Fibroblast of upper back skin (primary cell): ENCODE measurements around the gene ADAMTS9.

Source experiments
- DNase-seq: peaks from one replicate; pipeline ENCODE4 v3.0.0-alpha.2; 2013

ADAMTS9 gene

DNA sequence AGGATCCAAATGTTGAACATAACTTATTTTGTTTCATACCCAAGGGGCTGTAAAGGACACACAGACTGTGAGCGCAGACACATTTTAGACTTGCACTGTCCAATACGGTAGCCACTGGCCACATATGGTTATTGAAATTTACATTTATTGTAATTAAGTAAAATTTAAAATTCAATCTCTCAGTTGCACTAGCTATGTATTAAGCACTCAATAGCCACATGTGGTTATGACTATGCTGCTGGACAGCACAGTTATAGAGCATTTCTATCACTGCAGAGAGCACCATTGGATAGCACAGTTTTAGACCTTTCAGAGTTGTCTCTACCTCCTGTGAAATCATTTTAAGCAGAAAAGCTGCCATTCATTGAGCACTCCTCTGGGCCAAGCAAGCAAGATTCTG is 204.3 kb downstream of the ADAMTS9 start:
- DNase-seq, result no peak

DNA sequence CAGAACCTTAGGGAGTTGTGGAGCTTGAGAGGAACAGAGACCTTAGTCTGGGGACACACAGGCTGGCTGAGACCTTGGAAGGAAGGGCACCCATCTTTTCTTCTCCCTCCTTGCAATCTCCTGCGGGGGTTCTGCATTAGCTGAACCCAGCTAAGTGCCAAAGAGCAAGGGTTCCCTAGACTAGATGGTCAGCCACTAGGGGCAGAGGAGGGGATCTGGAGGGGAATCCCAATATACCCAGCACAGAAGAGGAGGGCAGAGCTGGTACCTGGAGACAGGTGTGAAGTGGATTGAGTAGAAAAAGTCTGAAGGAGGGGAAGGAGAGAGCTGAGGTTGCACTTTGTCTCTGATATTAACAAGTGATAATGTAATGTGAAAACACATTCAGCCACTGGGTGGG is 212.8 kb downstream of the ADAMTS9 start:
- DNase-seq, result no peak

DNA sequence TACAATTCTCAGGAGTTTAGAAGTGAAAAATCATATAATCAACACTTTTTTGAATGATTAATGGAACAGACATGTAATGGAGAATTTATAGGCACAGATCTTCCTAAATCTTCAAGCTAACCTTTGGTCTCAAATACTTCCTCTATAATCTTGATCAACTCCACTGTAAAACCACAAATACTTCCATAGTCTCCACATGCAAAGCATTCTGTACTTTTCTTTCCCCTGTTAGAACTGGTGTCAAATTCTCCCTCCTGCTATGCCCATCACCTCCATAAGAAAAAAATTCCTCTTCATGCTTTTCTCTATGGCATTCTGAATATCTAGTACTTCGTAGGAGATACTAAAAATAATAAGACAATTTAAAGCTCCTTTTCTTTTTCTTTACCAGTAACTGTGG is 214.3 kb downstream of the ADAMTS9 start:
- peak; percentile 51 for DNase-seq

DNA sequence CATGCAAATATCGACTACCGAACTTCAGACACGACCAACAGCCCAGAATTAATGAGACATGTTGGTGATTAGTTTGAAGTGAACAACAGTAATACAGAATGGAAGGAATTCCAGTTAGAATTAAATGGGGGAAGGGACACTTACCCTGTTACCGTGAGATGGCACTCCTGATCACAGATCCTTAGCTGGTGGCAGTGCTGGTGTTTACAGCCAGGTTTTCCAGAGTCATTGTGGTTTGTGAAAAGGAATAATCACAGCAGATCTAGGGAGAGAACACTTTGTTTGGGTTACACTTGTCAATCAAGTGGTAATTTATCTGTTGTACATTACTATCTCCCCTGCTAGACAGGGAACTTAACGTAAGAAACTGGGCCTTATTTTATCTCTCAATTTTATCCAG is 217.4 kb downstream of the ADAMTS9 start:
- no peak for DNase-seq

DNA sequence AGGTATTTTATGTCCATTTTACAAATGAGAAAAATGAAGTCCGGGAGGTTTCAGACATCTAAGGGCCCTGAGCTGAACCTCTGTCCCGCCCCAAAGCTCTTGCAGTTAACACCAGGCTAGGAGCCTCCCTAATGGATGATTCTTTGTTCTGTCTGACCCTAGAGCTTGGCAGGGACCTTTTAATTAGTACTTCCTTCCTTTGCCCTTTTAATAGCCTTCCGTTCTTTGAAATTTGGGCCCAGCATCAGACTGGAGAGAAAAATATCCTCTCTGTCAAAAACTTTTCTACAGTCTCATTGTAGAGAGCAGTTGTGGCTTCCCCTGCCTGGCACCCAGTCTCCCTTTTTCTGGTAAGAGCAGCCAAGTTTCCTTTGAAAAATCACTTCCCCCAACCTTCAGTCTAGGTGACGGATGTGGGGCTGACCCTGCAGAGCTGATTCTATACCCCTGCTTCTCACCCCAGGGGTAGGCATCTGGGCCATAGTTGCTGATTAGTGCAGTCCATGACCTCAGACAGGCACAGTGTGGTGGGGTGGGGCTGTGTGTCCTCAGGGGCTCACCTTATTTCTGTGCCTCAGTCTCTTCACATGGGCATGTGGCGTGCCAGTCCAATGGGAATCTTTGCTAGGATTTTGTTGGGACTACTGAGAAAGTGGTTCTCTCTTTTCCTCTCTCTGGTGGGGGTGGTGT is 220.4 kb downstream of the ADAMTS9 start:
- no peak for DNase-seq
